GM19351 (cell line): ENCODE data around the gene SMYD3.
"Not testable (repeated sequence)": the region's sequence is repeated elsewhere in the genome, so short reads cannot be mapped to it uniquely, and the experiment has no call there.

Experiments
- ATAC-seq: cut with Tn5 transposase; IDR thresholded peaks from one replicate; pipeline ENCODE4 v1.9.1; 2021; ENCODE audit warnings: mild to moderate bottlenecking, moderate library complexity; ENCODE audit not compliant: unreplicated experiment

SMYD3 gene

DNA sequence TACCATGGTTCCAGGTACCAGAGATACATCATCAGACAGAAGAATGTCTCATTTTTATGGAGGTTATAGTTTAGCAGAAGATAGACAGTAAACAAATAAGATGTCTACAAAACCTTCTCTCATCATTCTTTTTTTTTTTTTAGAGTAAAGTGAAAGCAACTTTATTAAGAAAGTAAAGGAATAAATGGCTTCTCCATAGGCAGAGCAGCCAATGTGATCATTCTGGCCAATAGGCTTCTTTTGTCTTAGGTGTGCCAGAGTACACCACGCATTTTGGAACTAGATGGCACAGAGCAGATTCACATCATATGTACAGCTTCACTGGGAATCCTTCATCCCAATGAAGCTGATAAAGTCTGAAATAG lies 428.2 kb downstream of the SMYD3 start:
- no peak for ATAC-seq

DNA sequence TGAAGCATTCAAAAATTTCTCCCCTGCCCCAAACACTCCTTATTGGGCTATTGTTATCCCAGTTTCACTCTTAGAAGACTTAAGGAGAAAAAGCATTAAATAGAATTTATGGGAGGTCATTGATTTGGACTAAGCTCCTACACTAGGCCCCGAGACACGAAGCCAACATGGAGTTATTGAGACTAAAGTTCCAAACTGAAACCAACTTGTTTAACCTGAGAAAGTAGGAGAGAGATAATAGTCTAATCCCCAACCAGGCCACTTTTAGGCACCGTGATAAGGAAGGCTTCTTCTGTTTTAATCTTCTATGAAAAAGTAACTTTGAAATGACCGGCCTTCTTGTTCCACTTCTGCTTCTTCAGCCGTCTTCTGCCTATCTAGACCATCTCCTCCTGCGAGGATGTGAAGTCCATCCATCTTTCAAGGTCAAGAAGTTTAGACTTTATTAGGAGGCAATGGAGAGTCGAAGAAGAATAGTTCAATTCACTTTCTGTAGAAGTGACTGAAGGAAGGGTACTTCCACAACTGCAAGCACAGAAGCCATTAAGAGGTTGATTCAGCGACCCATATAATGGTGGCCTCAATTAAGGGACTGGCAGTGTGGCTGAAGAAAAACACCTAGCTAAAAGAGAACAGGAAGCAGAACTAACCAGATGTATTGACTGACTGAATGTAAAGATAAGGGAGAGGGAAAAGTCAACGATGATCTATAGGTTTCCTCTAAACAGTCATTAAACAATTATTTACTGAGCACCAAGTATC lies 428.8 kb downstream of the SMYD3 start:
- ATAC-seq = no peak

DNA sequence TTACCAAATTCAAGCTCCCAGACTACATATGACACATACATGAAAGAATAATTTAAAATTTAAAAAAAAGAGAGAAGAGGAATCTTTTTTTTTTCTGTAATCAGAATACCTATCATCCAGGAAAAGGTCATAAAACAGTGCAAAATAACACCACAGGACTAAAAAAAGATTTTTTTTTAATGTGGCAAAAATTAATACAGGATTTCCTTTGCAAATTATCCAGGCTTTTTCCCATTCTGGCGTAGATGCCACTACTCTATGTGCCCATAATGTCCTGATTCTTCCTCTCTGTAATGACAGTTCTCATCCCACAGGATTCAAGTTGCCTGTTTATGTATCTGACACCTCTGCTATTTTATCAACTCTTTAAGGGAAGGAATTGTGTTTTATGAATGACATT lies 429.6 kb downstream of the SMYD3 start:
- no peak for ATAC-seq

DNA sequence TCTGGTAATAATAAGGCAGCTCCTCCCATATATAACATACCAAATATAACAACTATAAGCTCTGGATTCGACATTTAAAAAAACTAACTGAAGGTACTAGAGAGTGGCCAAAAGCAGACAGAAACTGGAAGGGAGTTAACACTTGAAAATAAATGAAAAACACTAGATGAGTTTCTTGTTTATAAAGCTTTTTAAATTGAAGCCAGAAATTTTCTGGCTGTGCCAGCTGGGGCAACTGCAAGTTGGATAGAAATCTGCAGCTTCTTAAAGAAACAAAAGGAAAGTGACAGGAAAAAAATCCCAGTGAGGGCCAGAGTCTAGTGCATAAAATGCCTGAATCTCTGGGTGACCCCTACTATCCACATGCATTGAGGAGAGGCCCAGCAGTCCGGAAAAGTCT lies 432.7 kb downstream of the SMYD3 start:
- no peak for ATAC-seq

DNA sequence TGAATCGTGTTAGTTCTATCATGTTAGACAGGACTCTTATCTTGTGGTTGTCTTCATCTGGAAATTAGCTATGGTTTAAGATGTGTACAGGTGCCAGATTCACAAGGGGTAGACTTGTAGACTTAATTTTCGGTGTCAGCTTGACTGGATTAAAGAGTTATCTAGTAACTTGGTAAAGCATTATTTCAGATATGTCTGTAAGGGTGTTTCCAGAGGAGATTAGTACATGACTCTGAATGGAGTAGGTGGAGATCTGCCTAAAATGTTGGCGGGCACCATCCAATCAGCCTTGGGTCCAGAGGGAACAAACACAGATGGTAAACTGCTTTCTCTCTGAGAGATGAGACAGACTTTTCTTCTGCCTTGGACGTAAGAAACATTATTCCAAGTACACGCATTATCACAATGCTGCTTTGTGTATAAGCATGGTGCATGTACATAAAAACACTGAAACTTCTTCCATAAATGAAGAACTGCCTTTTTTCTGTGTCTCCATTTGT lies 434.6 kb downstream of the SMYD3 start:
- ATAC-seq = no peak

DNA sequence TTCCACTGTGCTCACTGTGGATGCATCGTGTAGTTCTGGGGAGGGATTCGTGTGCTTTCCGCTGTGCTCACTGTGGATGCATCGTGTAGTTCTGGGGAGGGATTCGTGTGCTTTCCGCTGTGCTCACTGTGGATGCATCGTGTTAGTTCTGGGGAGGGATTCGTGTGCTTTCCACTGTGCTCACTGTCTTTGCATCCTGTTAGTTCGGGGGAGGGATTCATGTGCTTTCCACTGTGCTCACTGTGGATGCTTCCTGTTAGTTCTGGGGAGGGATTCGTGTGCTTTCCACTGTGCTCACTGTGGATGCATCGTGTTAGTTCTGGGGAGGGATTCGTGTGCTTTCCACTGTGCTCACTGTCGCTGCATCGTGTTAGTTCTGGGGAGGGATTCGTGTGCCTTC lies 435.1 kb downstream of the SMYD3 start:
- ATAC-seq = not testable (repeated sequence)

DNA sequence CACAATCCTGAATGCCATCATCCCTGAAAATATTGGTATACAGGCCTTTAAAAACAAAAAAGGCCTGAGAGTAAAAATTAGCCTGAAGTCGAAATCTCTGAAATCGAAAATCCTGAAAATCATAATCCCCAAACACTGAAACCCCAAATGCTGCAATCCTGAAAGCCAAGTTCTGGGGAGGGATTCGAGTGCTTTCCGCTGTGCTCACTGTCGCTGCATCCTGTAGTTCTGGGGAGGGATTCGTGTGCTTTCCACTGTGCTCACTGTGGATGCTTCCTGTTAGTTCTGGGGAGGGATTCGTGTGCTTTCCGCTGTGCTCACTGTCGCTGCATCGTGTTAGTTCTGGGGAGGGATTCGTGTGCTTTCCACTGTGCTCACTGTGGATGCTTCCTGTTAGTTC lies 435.5 kb downstream of the SMYD3 start:
- not testable (repeated sequence) for ATAC-seq

DNA sequence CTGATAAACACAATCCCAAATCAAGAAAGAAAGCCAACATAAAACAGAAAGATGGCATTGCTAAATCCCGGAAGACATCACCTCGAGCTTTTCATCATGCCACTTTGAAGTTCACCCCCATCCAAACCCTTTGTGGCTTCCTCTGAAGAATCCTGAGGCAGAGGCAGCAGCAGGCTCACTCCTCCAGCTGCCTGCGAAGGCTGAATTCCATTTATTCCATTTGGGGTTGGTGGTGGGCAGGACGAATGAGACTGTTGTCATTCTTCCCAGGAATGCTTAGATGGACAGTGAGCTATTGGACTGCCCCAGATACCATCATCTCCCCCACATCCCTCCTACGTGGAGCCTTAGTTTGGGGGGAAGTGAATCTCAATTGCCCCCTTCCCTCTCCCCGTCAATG lies 437.5 kb downstream of the SMYD3 start:
- ATAC-seq = no peak

DNA sequence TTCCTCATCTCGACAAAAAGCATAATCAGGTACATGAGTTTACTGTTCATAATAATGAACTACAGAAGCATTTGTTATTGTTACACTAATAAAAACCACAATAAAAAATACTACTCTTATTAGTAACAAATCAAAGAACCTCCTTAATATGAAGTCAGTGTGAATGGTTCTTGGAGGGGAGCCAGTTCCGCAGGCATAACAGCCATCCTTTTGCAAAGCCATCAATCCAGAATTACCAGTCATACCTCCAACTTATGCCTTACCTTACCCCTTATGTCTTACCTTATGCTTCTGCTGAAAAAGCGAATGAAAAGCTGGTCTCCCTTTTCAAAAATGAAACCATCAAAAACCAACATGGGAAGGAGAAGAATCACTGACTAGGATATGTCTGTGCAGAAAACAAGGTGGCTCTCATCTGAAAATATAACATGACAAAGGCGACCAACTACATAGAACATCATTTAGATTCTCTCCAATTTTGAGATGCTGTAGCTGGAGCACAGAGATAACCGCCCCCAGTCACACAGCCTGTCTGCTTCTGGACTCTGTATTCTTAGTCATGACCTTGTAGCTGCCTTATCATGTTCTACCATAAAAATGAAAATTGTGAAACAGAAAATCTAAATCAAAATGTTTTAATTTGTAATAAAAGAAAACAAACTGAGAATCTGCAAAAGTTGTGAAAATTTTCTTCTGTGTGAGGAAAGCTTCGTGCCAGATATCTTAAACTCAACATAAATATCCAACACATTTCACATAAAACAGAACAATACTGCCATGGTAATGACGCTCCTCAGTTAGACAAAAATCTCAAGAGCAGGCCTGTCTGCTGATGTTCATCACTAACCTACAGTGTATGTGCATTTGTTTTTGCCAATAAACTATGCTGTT lies 438.2 kb downstream of the SMYD3 start:
- no peak for ATAC-seq

DNA sequence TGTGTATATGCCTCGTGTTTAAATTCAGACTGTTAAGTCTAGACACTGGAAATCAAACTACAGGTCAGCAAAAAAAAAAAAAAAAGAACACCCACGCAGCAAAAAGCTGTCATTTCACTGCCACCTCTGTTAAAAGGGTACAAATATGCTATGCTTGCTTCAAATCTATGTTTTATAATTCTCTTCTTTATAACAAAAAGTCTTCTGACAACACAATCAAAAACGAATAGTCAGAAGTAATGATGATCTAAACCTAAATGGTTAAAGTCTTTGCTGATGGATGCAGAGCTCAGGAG lies 438.9 kb downstream of the SMYD3 start:
- ATAC-seq = no peak

DNA sequence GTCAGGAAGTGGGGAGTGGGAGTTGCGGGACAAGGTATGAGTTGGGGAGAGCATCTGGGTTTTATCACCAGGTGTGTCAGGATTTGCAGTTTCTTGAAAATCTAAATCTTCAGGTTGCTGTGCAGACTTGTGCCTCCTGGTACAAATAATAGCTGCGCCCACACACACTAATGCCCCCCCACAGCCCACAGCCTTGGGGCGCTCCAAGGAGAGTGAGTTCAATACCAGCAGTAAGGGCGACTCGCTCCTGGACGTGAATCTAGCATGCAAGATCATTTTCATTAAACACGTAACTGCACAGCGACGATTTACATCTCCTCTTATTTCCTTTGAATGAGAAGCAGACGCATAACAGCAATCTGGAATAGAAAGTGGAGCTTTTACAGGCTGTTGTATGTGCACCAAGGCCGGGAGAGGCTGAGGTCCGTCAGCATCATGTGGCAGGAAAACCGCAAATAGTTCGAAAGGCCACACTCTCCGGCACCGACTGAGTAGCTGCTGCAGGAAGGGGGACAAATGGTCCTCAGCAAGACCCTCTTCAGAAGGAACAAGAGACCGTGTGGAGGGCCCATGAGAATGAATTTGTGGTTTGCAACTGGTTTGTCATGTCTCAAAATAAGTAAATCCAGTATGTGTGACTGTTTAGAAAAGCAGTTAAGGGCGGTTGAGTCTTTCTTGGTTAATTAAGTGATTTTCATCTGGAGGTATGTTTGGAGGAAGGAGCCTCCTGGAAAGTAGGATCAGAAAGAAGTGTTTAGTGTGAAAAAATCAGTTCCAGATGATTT lies 439.5 kb downstream of the SMYD3 start:
- no peak for ATAC-seq

DNA sequence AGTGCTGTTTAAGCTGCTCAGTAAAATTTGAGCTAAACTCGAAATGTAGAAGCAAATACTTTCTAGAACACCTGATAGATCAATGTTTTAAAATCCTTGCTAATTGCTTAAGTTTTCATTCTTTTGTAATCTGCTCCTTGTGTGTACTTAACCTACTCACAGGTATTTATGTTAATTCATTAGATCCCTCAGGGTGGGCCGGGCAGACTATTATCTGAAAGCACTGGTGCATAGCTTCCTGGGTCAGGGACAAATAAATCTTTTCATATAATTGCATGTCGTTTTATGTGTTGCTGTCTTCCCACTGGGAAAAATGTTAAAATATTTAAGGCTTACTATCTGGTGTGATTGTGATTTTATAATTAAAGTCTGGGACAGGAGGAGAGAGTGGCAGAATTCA lies 440.5 kb downstream of the SMYD3 start:
- no peak for ATAC-seq

DNA sequence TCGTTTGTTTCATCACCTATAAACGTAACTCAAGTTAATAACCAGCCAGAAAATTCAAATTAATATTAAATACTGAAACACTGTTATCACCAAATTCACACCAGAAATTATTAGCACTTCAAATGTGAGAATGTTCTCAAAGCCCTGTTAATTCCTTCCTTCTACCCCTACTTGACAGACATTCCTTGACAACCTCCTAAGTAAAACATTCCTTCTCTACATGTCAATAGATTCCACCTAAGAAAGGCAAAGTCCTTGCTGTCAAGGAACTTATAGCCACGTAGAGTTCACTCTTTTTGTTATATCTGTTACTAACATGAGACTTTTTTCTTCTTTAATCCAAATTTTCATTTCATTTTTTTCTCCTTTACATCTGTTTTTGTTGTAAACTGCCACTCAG lies 441.5 kb downstream of the SMYD3 start:
- no peak for ATAC-seq

DNA sequence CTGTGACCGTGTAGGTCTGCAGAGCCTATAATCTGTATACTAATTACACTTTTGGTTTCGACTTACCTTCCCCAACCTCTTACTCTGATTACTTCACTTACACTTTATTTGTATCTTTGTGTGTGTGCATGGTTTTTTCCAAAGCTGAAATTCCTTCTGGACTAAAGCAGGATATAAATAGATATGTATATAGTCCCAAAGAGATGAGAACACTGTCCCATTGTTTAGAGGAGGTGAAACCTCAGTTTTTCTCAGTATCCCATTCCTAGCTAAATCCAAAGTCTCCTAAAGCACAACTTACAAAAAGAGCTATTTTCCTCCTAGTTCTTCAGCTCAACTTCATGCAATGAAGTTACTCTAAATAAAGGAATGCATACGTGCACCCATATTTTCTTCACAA lies 442.2 kb downstream of the SMYD3 start:
- no peak for ATAC-seq

DNA sequence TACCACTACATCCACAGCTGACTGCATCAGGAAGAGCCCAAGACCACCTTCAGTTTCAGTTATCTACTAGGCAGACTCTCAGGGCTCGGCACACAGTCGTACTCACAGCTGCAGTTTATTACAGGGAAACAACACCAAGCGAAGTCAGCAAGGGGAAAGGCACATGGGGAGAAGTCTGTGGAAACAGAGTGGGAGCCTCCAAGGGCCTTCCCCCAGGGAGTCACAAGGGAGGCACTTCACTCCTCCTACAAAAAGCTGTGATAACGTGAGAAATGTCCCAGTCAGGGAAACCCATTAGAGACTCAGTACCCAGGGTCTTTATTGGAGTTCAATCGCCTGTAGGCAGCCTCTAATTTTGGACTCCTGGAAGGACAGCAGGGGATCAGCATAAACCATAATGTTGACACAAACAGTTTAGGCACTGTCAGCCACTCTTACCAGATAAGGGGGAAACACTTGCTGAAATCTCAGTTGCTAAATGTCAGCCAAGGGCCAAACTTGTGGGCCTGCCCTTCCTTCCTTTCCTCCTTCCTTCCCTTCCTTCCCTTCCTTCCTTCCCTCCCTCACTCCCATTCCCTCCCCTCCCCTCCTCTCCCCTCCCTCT lies 444.0 kb downstream of the SMYD3 start:
- no peak for ATAC-seq

DNA sequence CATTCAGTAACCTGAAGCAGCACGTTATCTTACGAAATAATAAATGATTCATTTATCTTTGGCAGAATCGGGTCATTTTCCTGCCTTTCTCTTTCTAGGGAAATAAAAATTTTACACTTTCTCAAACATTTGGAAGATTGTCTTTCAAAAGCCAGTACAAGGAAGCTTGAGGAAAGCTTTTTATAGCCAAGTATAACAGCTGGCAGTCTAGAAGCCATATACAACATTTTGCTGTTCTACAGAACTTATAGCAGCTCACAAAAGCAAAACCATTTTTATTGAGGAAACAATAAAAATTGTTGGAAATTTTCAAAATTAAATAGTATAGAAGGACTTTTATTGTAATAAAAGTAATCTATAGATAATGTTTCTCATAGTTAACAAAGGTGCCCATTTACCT lies 448.6 kb downstream of the SMYD3 start:
- no peak for ATAC-seq

DNA sequence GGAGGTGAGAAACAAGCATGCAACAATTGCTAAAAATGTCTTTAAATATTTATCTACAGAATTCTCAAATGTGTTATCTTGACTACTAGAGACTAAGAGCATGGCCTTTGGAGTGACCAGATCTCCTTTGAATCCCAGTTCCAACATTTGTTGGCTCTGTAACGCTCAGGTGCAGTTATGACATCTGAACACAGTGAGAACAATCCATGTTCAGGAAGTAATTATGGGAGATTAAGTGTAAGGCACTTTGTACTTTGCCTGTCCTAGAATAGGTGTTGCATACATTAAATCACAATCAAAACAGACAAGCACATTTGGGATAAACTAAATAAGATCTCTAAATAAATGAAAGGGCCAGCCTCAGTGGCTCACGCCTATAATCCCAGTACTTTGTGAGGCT lies 454.5 kb downstream of the SMYD3 start:
- no peak for ATAC-seq

DNA sequence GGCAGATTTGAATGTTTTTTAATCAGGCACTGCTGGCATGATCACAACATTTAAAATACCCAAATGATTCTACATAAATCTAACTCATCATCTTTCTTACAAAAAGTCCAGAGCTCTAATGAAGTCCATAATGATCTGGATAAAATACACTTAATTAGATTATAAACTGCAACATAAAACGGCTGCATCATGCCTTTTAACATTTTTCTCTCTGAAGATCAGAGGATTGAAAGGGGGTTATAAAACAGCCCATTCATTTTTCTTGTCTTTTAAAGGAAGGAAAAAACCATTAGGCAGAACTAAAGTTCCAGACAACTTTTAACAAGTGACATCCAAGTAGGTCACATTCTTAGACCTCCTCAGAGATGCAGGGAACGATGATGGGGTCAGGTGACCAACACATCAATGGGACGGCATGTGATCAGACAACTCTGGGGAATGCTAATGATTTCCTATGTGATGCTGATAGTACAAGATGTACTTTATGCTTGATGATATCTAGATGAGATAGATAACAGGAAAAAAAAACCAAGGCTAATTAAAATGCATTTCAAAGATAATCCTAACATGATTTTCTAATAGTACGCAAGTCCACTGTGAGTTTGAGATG lies 455.1 kb downstream of the SMYD3 start:
- ATAC-seq = no peak

DNA sequence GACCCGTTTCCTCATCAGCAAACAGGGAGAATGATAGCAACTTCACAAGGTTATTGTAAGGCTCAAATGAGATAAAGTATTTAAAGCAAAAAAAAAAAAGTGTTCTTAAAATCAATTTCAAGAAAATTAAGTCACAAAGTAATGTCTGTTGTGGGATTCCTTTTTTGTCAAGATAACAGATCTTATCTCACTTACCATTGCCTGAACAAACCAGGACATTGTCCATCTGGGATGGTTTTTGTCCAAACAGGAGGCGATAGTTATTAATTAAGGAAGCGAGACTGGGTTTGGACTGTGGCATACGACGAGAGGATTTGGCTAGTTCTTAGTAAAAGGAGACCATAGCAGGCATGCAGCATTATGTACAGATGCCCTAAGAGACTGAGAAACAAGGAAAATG lies 458.4 kb downstream of the SMYD3 start:
- no peak for ATAC-seq

DNA sequence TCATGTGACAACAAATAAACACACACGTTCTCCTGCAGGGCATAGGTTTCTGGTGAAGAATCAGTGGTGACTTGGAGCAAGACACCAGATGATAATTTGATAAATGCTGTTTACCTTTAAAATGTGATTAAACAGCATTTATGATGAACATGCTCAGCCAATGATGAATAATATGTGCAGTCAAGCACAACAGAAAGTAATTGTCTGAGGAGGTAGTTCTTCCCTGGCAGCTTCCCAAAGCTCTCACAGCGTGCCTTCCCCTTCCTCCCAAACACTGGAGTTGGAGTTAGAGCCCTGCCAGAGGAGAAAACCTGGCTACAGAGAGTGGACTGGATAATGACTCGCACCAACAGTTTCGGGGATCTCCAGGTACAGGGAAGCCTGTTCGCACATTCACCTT lies 463.5 kb downstream of the SMYD3 start:
- no peak for ATAC-seq

DNA sequence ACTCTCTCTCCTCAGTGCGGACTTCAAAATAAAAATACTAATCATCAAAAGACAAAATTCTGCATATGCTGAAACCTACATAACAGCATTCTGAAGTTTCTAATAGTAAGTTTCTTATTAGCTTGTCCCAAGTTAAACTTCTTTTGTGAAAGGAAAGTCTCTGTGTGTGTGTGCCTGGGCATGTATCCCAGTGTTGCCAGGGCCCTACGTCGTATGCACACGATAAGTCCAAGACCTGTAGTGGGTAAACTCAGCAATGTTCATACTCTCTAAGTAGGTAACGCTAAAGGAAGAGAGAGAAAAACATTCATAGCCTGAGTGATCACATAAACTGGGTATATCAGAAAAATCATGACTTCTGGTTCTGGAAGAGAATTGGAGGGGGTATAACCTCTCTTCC lies 465.7 kb downstream of the SMYD3 start:
- ATAC-seq = no peak
